ENCODE data around the gene NBPF3. TPM values are rescaled to one million over a fixed set of nuclear protein-coding genes. Genes with fewer than 3 reads are reported as not detected.

The NBPF3 gene
- total and polyA plus RNA-seq, 8 donors, result 1.1 to 42.8 (median 10.1) TPM

GRCh38 chr1:21508580-21509350, 68.8 kb downstream of the NBPF3 start:
- H3K27me3 ChIP-seq, result peaks cover 5 to 70% (median 21%) of the 10 kb centered on the region in 3 donors
- intact Hi-C loops (cut with DNase I; ENCODE audit: low total_unique reads), result loop anchor here (10.0 kb wide), 1 partner anchor 66 kb away; no protein-coding TSS in a partner anchor

DNA sequence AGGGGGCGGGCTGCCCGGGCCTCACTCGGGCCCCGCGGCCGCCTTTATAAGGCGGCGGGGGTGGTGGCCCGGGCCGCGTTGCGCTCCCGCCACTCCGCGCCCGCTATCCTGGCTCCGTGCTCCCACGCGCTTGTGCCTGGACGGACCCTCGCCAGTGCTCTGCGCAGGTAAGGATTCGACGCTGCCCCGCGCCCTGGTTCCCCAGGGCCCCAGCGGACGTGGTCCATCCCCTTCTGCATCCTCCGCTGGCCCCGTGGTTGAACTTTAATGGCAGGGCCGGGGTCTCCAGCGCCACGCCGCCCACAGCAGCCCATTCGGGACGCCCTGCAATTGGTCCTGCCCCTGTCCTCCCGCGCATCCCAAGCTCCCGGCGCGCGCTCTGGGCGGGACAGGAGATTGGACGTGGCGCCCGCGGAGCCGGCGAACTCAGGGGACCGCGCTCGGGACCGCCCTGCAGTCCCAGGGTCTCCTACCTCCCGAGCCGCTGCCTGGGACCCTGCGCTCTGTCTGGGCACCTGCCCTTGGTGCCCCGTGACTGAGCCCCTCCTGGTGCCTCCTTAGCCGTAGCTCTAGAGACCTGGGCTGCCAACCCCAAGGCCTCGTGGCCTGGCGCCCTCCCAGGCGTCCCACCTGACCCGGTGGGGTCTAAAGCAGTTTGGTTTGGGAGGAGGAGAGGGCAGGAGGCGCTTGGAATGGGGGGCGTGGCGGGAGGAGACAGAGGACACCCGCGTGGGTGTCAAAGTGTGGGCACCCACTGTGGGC, 69.6 kb downstream of the NBPF3 start, which contains the start of gene ALPL:
Gene ALPL (plus strand): TSS at position 73 of the 762 bp plus-strand sequence. CDS start 44,659 bp downstream, outside the sequence.
- Histone ChIP-seq H3K36me3 (no peaks in the 10 kb centered on the region), H3K27ac (peak within 1 kb of the TSS in 2 of 5 donors; percentile 24 to 60), H3K27me3 (peaks cover 5 to 68% (median 21%) of the 10 kb centered on the region in 3 donors), H3K9me3 (no peaks in the 10 kb centered on the region), H3K4me3 (peak within 1 kb of the TSS; percentile 32 to 46 (median 39)), H3K4me1 (peaks cover 12 to 30% (median 20%) of the 10 kb centered on the region in 4 donors)
- intact Hi-C loops (cut with DNase I; ENCODE audit: low total_unique reads), result loop anchor here (10.0 kb wide), 2 partner anchors 65 to 145 kb away; no protein-coding TSS in a partner anchor
- TF ChIP-seq POLR2AphosphoS5 (IDR thresholded peaks at IDR 0.05) (no peak), EP300 (IDR thresholded peaks at IDR 0.05) (no peak), POLR2A (IDR thresholded peaks at IDR 0.05) (no peak)
- TF ChIP-seq, protein P1, sequence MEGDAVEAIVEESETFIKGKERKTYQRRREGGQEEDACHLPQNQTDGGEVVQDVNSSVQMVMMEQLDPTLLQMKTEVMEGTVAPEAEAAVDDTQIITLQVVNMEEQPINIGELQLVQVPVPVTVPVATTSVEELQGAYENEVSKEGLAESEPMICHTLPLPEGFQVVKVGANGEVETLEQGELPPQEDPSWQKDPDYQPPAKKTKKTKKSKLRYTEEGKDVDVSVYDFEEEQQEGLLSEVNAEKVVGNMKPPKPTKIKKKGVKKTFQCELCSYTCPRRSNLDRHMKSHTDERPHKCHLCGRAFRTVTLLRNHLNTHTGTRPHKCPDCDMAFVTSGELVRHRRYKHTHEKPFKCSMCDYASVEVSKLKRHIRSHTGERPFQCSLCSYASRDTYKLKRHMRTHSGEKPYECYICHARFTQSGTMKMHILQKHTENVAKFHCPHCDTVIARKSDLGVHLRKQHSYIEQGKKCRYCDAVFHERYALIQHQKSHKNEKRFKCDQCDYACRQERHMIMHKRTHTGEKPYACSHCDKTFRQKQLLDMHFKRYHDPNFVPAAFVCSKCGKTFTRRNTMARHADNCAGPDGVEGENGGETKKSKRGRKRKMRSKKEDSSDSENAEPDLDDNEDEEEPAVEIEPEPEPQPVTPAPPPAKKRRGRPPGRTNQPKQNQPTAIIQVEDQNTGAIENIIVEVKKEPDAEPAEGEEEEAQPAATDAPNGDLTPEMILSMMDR (IDR thresholded peaks at IDR 0.05), result no peak
- DNase-seq, result peak in 1 of 2 donors; percentile 36
- 6 to 14% (median 10%) methylated on average over 6 to 67 of the region's 67 CpGs for WGBS, 5 donors

More at GRCh38 chr1:21508580-21509350, 68.8 kb downstream of the NBPF3 start:
- H3K4me1 ChIP-seq, result peaks cover 12 to 30% (median 20%) of the 10 kb centered on the region in 4 donors
- no peak overlapping the region for H3K27ac ChIP-seq
- H3K9me3 ChIP-seq, result no peaks in the 10 kb centered on the region
- DNase-seq, result peak; percentile 76 to 87
- 9 to 16% (median 14%) methylated on average over 22 to 45 of the region's 45 CpGs for WGBS, 5 donors
- peak overlapping the region; percentile 32 to 46 (median 39) for H3K4me3 ChIP-seq
- H3K36me3 ChIP-seq, result no peaks in the 10 kb centered on the region
- no peak for TF ChIP-seq POLR2AphosphoS5 (IDR thresholded peaks at IDR 0.05)
- no peak for TF ChIP-seq POLR2A (IDR thresholded peaks at IDR 0.05)
- TF ChIP-seq, protein P1 (IDR thresholded peaks at IDR 0.05), result peak in 4 of 7 experiments; percentile 25 to 80 (median 48)

DNA sequence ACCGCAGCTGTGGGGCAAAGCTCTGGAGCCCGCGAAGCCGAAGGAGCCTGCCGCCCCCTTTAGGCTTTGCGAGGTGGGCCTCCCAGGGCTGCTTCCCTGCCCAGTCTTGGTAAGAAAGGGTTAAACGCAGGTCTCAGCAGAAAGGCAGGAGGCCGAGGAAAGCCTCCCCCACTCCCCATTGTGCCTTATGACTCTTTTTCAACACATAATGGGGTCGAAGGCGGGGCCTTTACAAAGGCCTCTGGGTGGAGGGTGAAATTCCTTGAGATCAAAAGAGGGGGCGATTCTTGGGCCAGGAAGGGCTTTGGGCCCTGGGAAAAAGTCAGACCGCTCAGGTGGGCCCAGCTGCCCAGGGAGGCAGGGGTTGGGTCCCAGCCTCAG, 70.2 kb downstream of the NBPF3 start:
- peak in 1 of 2 donors; percentile 55 for DNase-seq
- H3K36me3 ChIP-seq, result no peaks in the 10 kb centered on the region
- peaks cover 12 to 30% (median 20%) of the 10 kb centered on the region in 4 donors for H3K4me1 ChIP-seq
- intact Hi-C loops (cut with DNase I; ENCODE audit: low total_unique reads), result loop anchor here (10.0 kb wide), 1 partner anchor 145 kb away; no protein-coding TSS in a partner anchor
- peak overlapping the region in 1 of 5 donors; percentile 60 for H3K27ac ChIP-seq
- TF ChIP-seq EP300 (IDR thresholded peaks at IDR 0.05) (no peak), POLR2A (IDR thresholded peaks at IDR 0.05) (no peak), POLR2AphosphoS5 (IDR thresholded peaks at IDR 0.05) (no peak)
- TF ChIP-seq, protein P1 (IDR thresholded peaks at IDR 0.05), result no peak
- no peaks in the 10 kb centered on the region for H3K9me3 ChIP-seq
- WGBS, 5 donors, result 37 to 60% (median 53%) methylated on average over 11 to 12 of the region's 12 CpGs
- peaks cover 5 to 71% (median 21%) of the 10 kb centered on the region in 3 donors for H3K27me3 ChIP-seq
- H3K4me3 ChIP-seq, result peak overlapping the region in 3 of 4 donors; percentile 33 to 46 (median 45)
